Gastrocnemius medialis (tissue), 4 donors: Measurements from ENCODE around the gene PCDHGA12. TPM values are rescaled to one million over a fixed set of nuclear protein-coding genes. Genes with fewer than 3 reads are reported as not detected.
"Not testable (repeated sequence)": the region's sequence is repeated elsewhere in the genome, so short reads cannot be mapped to it uniquely, and the experiment has no call there.

ENCODE experiments used
- ATAC-seq, 2 donors: fragments of 150-250 bp; one replicate each; pipeline ENCODE4 v1.9.1; 2016
- DNase-seq, 2 donors: peaks; one replicate each; pipeline ENCODE4 v3.0.0-alpha.2; 2019
- H3K27ac ChIP-seq, 4 donors: fragments of 200-600 bp; sonication (generic); 1 replicate in 1 of 4; 2 replicates in 3 of 4; pipeline ENCODE4 v1.5.1; 2016 to 2018; ENCODE audit warnings: mild to moderate bottlenecking in 2 of 4, moderate library complexity in 1 of 4
- H3K27me3 ChIP-seq, 3 donors: fragments of 200-600 bp; sonication (generic) in 2 of 3; 1 replicate in 1 of 3; 2 replicates in 2 of 3; pipeline versions ENCODE4 v1.5.1 to v1.6.0; 2016 to 2019; ENCODE audit warnings: mild to moderate bottlenecking in 1 of 3, moderate library complexity in 1 of 3
- H3K36me3 ChIP-seq, 2 donors: fragments of 200-600 bp; sonication (generic) in 1 of 2; one replicate each; pipeline ENCODE4 v1.5.1; 2017 to 2018
- H3K4me1 ChIP-seq, 2 donors: fragments of 200-600 bp; sonication (generic) in 1 of 2; one replicate each; pipeline ENCODE4 v1.5.1; 2016 to 2017; ENCODE audit warnings: mild to moderate bottlenecking in 2 of 2
- H3K4me3 ChIP-seq, 4 donors: fragments of 200-600 bp; sonication (generic) in 3 of 4; 1 replicate in 1 of 4; 2 replicates in 3 of 4; pipeline ENCODE4 v1.5.1; 2016 to 2019; ENCODE audit warnings: mild to moderate bottlenecking in 2 of 4
- H3K9me3 ChIP-seq, 3 donors: fragments of 200-600 bp; sonication (generic) in 2 of 3; 1 replicate in 1 of 3; 2 replicates in 2 of 3; pipeline ENCODE4 v1.5.1; 2016 to 2019
- CTCF ChIP-seq, 5 experiments: fragments of 450-650 bp in 3 of 5; fragments of 200-600 bp in 2 of 5; sonication (generic) in 2 of 5; IDR thresholded peaks in 4 of 5; conservative IDR thresholded peaks in 1 of 5; 1 replicate in 4 of 5; 2 replicates in 1 of 5; pipeline ENCODE4 v1.5.1; 2016 to 2019; ENCODE audit warnings: antibody characterized with exemption in 5 of 5, mild to moderate bottlenecking in 3 of 5, moderate library complexity in 3 of 5
- POLR2A ChIP-seq, 2 donors: fragments of 450-650 bp; IDR thresholded peaks; one replicate each; pipeline ENCODE4 v1.6.1; 2017; ENCODE audit warnings: antibody characterized with exemption in 2 of 2, mild to moderate bottlenecking in 2 of 2, moderate library complexity in 2 of 2
- in situ Hi-C, 4 donors: fragments of 200-750 bp; cut with MboI; loops; one replicate each; pipeline versions ENCODE4 v1.15.0 to v1.8.0; 2017; ENCODE audit warnings: low sequenced_read_pairs in 4 of 4
- intact Hi-C: fragments of 100-400 bp; cut with DNase I; formaldehyde crosslinking; loops from one replicate; pipeline ENCODE4 v1.15.1; 2023; ENCODE audit warnings: low total_unique reads
- total RNA-seq, 4 donors: library from RNA; depleted of rRNA; stranded (reverse); fragments of >200 nt; gene quantifications; one replicate each; pipeline versions ENCODE4 v1.1.0 to v1.2.3, GENCODE V29; 2016

The PCDHGA12 gene
- total RNA-seq, 4 donors from 2014 or later: 1.1 to 5.4 (median 1.7) TPM

- in situ Hi-C loops (no loop called here), intact Hi-C loops (no loop called here)
- Histone ChIP-seq H3K27me3 (peaks cover 0 to 21% (median 2%) of the 10 kb centered on the region in 3 donors), H3K36me3 (no peaks in the 10 kb centered on the region), H3K9me3 (peaks cover 0 to 5% (median 5%) of the 10 kb centered on the region in 3 donors), H3K4me1 (peaks cover 0 to 6% of the 10 kb centered on the region in 2 donors), H3K4me3 (peak overlapping the region in 1 of 4 donors; percentile 41), H3K27ac (no peak overlapping the region)
- no peak for TF ChIP-seq POLR2A (IDR thresholded peaks at IDR 0.05)
- no peak for TF ChIP-seq CTCF (IDR thresholded peaks at IDR 0.05 in 4 of 5, conservative IDR thresholded peaks at IDR 0.05 in 1 of 5)
- ATAC-seq (no peak), DNase-seq (no peak)
Measured at GRCh38 chr5:141393267-141393666, 37.0 kb upstream of the PCDHGA12 start.

- H3K27ac ChIP-seq, in situ Hi-C loops, DNase-seq, intact Hi-C loops, H3K36me3 ChIP-seq, ATAC-seq, H3K4me3 ChIP-seq, H3K9me3 ChIP-seq: not testable (repeated sequence)
- Histone ChIP-seq H3K4me1 (peaks cover 6 to 16% of the 10 kb centered on the region in 2 donors), H3K27me3 (peaks cover 0 to 21% (median 0%) of the 10 kb centered on the region in 3 donors)
Measured at GRCh38 chr5:141394401-141395187, 35.7 kb upstream of the PCDHGA12 start.

GRCh38 chr5:141397756-141398551 is 32.4 kb upstream of the PCDHGA12 start, which contains the start of gene PCDHGB5:
Gene PCDHGB5 (plus strand): TSS chr5:141397947. CDS start chr5:141398128, 181 bp downstream.
- Histone ChIP-seq H3K27me3 (peaks cover 0 to 11% (median 4%) of the 10 kb centered on the region in 3 donors), H3K4me3 (peak within 1 kb of the TSS; percentile 50 to 58 (median 52)), H3K27ac (peak within 1 kb of the TSS; percentile 59 to 71 (median 67)), H3K4me1 (peaks cover 9 to 13% of the 10 kb centered on the region in 2 donors)
- intact Hi-C loops, in situ Hi-C loops, H3K36me3 ChIP-seq, H3K9me3 ChIP-seq: not testable (repeated sequence)
- TF ChIP-seq POLR2A (IDR thresholded peaks at IDR 0.05) (peak in 1 of 2 donors; percentile 39), CTCF (IDR thresholded peaks at IDR 0.05 in 4 of 5, conservative IDR thresholded peaks at IDR 0.05 in 1 of 5) (peak; percentile 60 to 81 (median 66))
- ATAC-seq (peak; percentile 82 to 86), DNase-seq (peak in 1 of 2 donors; percentile 41)

GRCh38 chr5:141398608-141399007 is 31.7 kb upstream of the PCDHGA12 start:
- in situ Hi-C loops (no loop called here), intact Hi-C loops (no loop called here)
- H3K4me1 ChIP-seq: peaks cover 11 to 17% of the 10 kb centered on the region in 2 donors
- peak overlapping the region; percentile 11 to 44 (median 32) for H3K4me3 ChIP-seq
- H3K36me3 ChIP-seq: peaks cover 0 to 4% of the 10 kb centered on the region in 2 donors
- peaks cover 0 to 6% (median 0%) of the 10 kb centered on the region in 3 donors for H3K9me3 ChIP-seq
- H3K27me3 ChIP-seq: peaks cover 0 to 11% (median 4%) of the 10 kb centered on the region in 3 donors
- peak in 1 of 2 donors; percentile 35 for ATAC-seq
- H3K27ac ChIP-seq: peak overlapping the region in 1 of 4 donors; percentile 15
- no peak for DNase-seq
- TF ChIP-seq CTCF (IDR thresholded peaks at IDR 0.05 in 4 of 5, conservative IDR thresholded peaks at IDR 0.05 in 1 of 5) (peak in 2 of 5 experiments; percentile 14 to 38), POLR2A (IDR thresholded peaks at IDR 0.05) (no peak)
